Adrenal gland (tissue), 5 donors: ENCODE results near the gene ZBTB18.

Experiments
- CTCF ChIP-seq, 6 experiments: fragments of 450-650 bp in 4 of 6; fragments of 200-600 bp in 2 of 6; sonication (generic) in 1 of 6; IDR thresholded peaks; 1 replicate in 5 of 6; 2 replicates in 1 of 6; pipeline versions ENCODE4 v1.5.1 to v1.8.0; 2016 to 2021; ENCODE audit warnings: antibody characterized with exemption in 6 of 6, mild to moderate bottlenecking in 2 of 6, moderate library complexity in 1 of 6
- POLR2A ChIP-seq, 2 donors: fragments of 450-650 bp; IDR thresholded peaks; one replicate each; pipeline ENCODE4 v1.6.1; 2017; ENCODE audit warnings: antibody characterized with exemption in 2 of 2, mild to moderate bottlenecking in 2 of 2, moderate library complexity in 1 of 2
- donor health status: DM: no; HTN: no; CAD: no.

GRCh38 chr1:244048256-244049161, 2.6 kb upstream of the ZBTB18 start:
- TF ChIP-seq CTCF (IDR thresholded peaks at IDR 0.05) (no peak), POLR2A (IDR thresholded peaks at IDR 0.05) (no peak)
